GM20000 (cell line): ENCODE data around the gene ASTN2.
A peak's percentile ranks its signal among the peaks of the same experiment; 100 is the strongest.

Experiments used
- DNase-seq: peaks from one replicate; pipeline ENCODE4 v3.0.0; 2012; ENCODE audit warnings: low spot score
- TF ChIP-seq, protein P1 (sequence below): IDR thresholded peaks from 2 replicates; pipeline ENCODE4 v1.5.1; 2012; ENCODE audit warnings: mild to moderate bottlenecking, control low read depth; ENCODE audit errors: extremely low read depth, missing control alignments

ASTN2 gene

DNA sequence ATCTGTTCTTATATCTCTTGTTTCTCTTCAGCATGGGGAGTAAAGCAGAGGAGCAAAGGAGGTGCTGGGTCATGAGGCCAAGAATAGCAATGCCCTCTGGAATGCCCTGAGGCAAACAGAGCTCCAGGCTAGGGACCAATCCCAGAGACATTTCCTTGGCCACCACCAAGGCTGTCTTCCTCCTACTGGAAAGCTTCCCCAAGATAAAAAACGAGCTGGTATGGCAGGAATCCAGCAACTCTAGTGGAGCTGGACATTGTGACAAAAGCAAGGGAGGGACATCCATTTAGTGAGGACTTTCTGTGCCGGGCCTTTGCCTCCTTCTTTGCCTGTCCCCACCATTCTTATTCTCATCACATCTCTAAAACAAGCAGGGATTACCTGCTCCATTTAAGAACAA lies 161.6 kb downstream of the ASTN2 start:
- DNase-seq = no peak
- TF ChIP-seq, protein P1, sequence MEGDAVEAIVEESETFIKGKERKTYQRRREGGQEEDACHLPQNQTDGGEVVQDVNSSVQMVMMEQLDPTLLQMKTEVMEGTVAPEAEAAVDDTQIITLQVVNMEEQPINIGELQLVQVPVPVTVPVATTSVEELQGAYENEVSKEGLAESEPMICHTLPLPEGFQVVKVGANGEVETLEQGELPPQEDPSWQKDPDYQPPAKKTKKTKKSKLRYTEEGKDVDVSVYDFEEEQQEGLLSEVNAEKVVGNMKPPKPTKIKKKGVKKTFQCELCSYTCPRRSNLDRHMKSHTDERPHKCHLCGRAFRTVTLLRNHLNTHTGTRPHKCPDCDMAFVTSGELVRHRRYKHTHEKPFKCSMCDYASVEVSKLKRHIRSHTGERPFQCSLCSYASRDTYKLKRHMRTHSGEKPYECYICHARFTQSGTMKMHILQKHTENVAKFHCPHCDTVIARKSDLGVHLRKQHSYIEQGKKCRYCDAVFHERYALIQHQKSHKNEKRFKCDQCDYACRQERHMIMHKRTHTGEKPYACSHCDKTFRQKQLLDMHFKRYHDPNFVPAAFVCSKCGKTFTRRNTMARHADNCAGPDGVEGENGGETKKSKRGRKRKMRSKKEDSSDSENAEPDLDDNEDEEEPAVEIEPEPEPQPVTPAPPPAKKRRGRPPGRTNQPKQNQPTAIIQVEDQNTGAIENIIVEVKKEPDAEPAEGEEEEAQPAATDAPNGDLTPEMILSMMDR = no peak

DNA sequence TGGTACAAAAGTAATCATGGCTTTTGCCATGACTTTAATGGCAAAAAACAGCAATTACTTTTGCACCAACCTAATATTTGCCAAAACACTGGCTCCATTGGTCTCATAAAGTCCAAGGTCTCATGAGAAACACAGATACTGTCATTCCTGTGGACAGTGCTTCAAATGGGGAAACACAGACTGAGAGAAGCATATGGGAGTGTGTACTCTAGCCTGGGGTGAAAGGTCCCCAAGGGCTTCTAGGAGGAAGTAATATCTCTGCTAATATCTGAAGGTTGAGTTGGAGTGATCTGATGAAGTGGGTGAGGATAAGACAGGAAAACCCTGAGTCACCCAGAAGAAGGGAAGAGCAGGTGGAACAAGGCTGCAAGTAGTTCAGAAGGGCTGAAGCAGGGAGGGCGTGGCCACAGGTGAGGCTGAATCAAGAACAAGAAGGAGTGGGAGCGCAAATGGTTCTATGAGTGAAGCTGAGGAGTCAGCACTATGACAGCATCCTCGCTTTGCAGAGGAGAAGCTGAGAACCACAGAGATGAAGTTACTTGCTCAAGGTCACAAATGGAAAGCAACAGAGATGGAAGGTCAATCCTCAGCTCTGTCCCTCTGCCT lies 164.1 kb downstream of the ASTN2 start:
- TF ChIP-seq, protein P1 = no peak
- no peak for DNase-seq

DNA sequence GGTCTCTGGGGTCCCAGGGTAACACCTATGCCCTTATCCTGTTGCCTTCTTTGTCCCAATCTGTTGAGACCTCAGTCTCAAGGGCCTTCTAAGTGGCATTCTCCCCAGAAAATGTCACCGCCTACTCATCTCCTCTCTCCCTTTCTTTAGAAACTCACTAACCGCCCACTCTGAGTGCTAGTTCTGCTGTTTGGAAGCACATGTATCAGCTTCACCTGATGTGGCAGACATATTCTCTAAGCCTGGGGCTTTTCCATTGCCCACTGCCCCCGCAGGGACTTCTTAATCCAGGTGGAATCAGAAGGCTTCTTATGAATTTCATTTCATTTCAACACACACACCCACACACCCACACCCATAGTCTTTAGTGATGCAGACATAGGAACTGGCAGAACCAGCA lies 165.1 kb downstream of the ASTN2 start:
- DNase-seq = no peak
- TF ChIP-seq, protein P1 = no peak

DNA sequence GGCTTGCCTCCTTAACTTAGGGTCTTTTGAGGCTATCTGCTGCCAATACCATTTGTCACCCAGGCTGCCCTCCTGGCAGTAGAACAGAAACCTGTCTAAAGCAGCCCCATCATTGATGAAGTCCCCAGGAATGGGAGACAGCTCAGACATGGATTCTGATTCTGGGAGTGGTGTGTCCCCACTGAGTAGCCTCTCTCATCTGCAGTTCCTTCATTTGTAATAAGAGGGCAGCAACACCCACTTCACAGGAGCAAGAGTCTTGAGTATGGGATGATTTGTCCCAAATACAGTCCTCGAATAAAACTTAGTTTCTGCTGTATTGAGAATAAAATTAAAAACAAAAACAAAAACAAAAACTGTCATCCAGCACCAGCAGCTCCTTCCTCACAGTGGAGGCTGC lies 167.6 kb downstream of the ASTN2 start:
- TF ChIP-seq, protein P1 = no peak
- DNase-seq = peak; percentile 13

DNA sequence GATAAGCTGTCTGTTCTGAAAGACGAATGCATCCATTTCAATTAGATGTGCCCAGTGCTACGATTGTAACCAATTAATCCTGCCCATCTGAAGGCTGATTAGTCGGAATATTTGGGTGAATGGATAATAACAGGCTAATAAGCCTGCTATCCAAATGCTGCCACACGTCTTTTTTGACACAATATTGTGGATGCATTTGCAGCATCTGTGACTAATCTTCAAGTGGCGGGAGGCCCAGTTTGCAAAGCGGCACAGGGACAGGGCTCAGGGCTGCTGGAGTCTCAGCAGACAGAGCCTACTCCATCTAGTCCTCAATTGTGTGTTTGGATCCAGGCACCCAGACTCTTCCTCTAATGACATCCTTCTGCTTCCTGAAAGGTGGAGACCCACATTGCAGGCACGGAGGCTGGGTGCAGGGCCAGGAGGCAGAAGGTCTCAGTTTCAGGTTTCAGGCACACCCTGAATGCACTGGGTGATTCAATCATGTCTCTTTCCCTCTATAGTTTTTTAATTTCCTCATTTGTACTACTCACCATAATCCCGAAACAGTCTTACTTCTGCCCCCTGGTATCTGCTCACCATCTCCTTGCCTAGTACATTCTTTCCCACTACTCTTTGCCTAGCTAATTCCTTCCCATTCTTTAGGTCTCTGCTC lies 169.6 kb downstream of the ASTN2 start:
- TF ChIP-seq, protein P1 = no peak
- DNase-seq = no peak

DNA sequence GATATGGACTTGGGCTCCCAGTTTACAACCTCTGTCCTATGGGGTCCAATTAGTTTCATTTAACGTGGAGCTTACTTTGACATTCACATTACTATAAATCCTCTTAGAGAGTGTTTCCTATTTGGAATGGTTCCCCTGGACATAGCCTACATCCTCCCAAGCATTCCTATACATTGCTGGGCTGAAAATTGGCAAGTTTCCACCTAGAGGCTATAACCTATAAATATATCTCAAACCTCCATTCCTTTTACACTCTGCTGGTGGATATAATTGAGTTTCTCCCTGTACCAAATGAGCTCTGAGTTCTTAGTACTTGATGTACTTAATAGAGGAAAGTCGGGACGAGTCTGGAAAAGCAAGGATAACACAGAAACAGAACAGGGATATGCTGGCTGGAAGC lies 172.8 kb downstream of the ASTN2 start:
- TF ChIP-seq, protein P1 = no peak
- DNase-seq = no peak

DNA sequence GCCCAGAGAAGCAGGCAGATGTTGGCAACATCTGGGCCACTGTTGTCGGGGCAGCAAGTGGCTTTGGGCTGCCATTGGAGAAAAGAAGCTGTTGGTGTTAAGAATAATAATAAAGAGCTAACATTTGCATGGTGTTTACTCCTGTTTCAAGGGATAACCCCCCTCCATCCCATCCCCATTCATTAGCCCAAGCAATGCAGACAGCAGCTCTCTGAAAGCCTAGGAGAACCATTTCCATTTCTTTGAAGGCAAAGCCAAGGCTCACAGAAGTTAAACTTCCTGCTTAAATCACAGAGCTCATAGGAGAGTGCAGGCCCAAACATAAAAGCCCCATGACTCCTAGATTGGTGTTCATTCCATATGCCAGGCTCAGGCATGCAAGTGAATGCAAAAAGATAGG lies 175.4 kb downstream of the ASTN2 start:
- TF ChIP-seq, protein P1 = no peak
- DNase-seq = no peak
